Mammary epithelial cell (primary cell): ENCODE measurements around the gene PITX1.

ENCODE experiments used
- CTCF ChIP-seq, 2 donors: IDR thresholded peaks in 1 of 2; conservative IDR thresholded peaks in 1 of 2; 2 replicates each; pipeline ENCODE4 v1.5.1; 2011 to 2012; ENCODE audit warnings: inconsistent platforms in 2 of 2, low read length in 2 of 2, mild to moderate bottlenecking in 2 of 2, control low read depth in 1 of 2, low read depth in 1 of 2; ENCODE audit not compliant: insufficient read depth in 1 of 2; ENCODE audit errors: extremely low read depth in 1 of 2
- EZH2 ChIP-seq: IDR thresholded peaks from 2 replicates; pipeline ENCODE4 v1.6.1; 2012; ENCODE audit warnings: low read length, inconsistent platforms, borderline replicate concordance

- no peak for TF ChIP-seq CTCF (conservative IDR thresholded peaks at IDR 0.05 in 1 of 2, IDR thresholded peaks at IDR 0.05 in 1 of 2; ENCODE audit: extremely low read depth in 1 of 2, insufficient read depth in 1 of 2, low read depth in 1 of 2, low read length in 2 of 2)
- TF ChIP-seq EZH2: no peak
These were observed 25.5 kb downstream of the PITX1 start for GRCh38 chr5:135008556-135008955.
